Measurements from ENCODE around the gene KLHL17.

DNA sequence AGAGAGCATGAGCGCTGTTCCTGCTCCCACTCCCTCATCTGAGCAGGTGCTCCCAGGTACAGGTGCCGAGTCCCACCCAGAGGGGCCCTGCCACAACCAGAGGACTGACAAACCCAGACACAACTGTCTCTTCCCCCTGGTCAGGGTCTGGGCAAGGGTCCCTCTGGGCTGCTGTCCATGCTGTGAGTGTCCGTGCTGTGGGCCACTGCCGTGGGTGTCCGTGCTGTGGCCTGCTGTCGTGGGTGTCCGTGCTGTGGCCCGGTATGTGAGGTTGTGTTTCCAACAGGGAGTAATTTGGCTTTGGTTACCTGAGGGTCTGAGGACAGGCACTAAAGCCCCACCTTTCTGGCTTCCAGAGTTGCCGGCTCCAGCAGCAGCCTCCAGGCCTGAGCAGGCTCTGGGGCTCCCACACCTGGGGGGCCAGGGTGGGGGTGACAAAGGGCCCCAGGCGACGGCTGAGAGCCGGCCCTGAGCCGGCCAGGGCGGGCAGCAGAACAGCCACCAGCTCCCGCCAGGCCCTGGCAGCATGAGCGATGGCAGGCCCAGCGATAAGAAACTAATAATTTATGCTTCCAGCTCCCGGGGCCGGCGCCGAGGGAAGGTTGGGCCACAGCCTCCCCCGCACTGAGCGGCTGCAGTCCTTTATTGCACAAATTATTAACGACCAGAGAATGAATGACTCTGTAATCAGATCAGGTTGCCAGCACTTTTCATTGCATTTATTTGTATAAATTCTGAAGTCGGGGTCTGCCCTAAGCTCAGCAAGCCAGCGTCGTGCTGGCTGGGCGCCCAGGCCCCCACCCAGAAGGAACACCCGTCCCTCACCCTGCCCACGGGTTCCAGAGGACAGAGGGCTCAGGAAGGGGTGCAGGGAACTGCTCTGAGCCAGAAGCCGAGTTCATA lies 44.0 kb upstream of the KLHL17 start:
- TF ChIP-seq, protein P1, sequence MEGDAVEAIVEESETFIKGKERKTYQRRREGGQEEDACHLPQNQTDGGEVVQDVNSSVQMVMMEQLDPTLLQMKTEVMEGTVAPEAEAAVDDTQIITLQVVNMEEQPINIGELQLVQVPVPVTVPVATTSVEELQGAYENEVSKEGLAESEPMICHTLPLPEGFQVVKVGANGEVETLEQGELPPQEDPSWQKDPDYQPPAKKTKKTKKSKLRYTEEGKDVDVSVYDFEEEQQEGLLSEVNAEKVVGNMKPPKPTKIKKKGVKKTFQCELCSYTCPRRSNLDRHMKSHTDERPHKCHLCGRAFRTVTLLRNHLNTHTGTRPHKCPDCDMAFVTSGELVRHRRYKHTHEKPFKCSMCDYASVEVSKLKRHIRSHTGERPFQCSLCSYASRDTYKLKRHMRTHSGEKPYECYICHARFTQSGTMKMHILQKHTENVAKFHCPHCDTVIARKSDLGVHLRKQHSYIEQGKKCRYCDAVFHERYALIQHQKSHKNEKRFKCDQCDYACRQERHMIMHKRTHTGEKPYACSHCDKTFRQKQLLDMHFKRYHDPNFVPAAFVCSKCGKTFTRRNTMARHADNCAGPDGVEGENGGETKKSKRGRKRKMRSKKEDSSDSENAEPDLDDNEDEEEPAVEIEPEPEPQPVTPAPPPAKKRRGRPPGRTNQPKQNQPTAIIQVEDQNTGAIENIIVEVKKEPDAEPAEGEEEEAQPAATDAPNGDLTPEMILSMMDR (IDR thresholded peaks at IDR 0.05), result no peak
- TF ChIP-seq POLR2A (IDR thresholded peaks at IDR 0.05) (no peak), POLR2AphosphoS5 (IDR thresholded peaks at IDR 0.05; ENCODE audit: insufficient read depth in 1 of 2, low read depth in 1 of 2) (peak in 1 of 2 donors; percentile 31)

Measured in vagina (tissue), 2 donors.